HepG2 (cell line): ENCODE results near the gene POLR3K. TPM values are rescaled to one million over a fixed set of nuclear protein-coding genes. Genes with fewer than 3 reads are reported as not detected.

ENCODE experiments used
- ASH2L ChIP-seq: fragments of 300-600, 200-600 bp; sonication (generic); IDR thresholded peaks from 2 replicates; pipeline ENCODE4 v1.7.0; 2017; ENCODE audit warnings: low read depth, mild to moderate bottlenecking, moderate library complexity, mixed read lengths, low read length; ENCODE audit not compliant: insufficient read length
- ATF3 ChIP-seq: sonication (generic); formaldehyde crosslinking; IDR thresholded peaks from 2 replicates; pipeline ENCODE4 v1.4.0; 2020; ENCODE audit warnings: missing genetic modification reagents
- DNMT1 ChIP-seq: sonication (generic); formaldehyde crosslinking; IDR thresholded peaks from 2 replicates; pipeline ENCODE4 v1.5.1; 2020; ENCODE audit warnings: mild to moderate bottlenecking, missing genetic modification reagents
- EP300 ChIP-seq, 3 experiments: sonication (generic) in 1 of 3; formaldehyde crosslinking in 1 of 3; IDR thresholded peaks; 2 replicates each; pipeline versions ENCODE4 v1.5.1 to v1.6.1; 2011 to 2020; ENCODE audit warnings: low read depth in 2 of 3, low read length in 2 of 3, borderline replicate concordance in 1 of 3, improper control_type of control experiment in 1 of 3, mild to moderate bottlenecking in 1 of 3, missing genetic modification reagents in 1 of 3, moderate library complexity in 1 of 3
- GABPA ChIP-seq, 2 experiments: IDR thresholded peaks; 2 replicates each; pipeline ENCODE4 v1.6.1; 2011 to 2016; ENCODE audit warnings: low read depth in 2 of 2, low read length in 1 of 2, missing biosample characterization in 1 of 2, missing genetic modification characterization in 1 of 2
- IKZF5 ChIP-seq: IDR thresholded peaks from 2 replicates; pipeline ENCODE4 v1.6.1; 2018; ENCODE audit warnings: missing genetic modification reagents, mild to moderate bottlenecking, missing compliant biosample characterization
- NFKB2 ChIP-seq: sonication (generic); formaldehyde crosslinking; IDR thresholded peaks from 2 replicates; pipeline ENCODE4 v1.4.0; 2020; ENCODE audit warnings: missing genetic modification reagents, borderline replicate concordance
- NFKBIZ ChIP-seq: IDR thresholded peaks from 2 replicates; pipeline ENCODE4 v1.6.1; 2018; ENCODE audit warnings: missing genetic modification reagents, missing compliant biosample characterization
- RXRA ChIP-seq: sonication (generic); formaldehyde crosslinking; IDR thresholded peaks from 2 replicates; pipeline ENCODE4 v1.5.1; 2020; ENCODE audit warnings: missing genetic modification reagents
- STAT5B ChIP-seq: sonication (generic); formaldehyde crosslinking; IDR thresholded peaks from 2 replicates; pipeline ENCODE4 v1.4.0; 2020; ENCODE audit warnings: missing genetic modification reagents
- ZBTB21 ChIP-seq: sonication (generic); formaldehyde crosslinking; IDR thresholded peaks from 2 replicates; pipeline ENCODE4 v1.4.0; 2020; ENCODE audit warnings: missing genetic modification reagents
- ZBTB49 ChIP-seq: sonication (generic); formaldehyde crosslinking; IDR thresholded peaks from 2 replicates; pipeline ENCODE4 v1.4.0; 2020; ENCODE audit warnings: missing genetic modification reagents, borderline replicate concordance
- ZHX1 ChIP-seq: sonication (generic); formaldehyde crosslinking; IDR thresholded peaks from 2 replicates; pipeline ENCODE4 v1.8.1; 2022; ENCODE audit warnings: low read depth, mild to moderate bottlenecking, missing genetic modification reagents
- ZNF101 ChIP-seq: sonication (generic); formaldehyde crosslinking; IDR thresholded peaks from 2 replicates; pipeline ENCODE4 v1.4.0; 2020; ENCODE audit warnings: mild to moderate bottlenecking, low read depth, missing genetic modification reagents, borderline replicate concordance
- ZNF350 ChIP-seq: sonication (generic); formaldehyde crosslinking; IDR thresholded peaks from 2 replicates; pipeline ENCODE4 v1.4.0; 2020; ENCODE audit warnings: mild to moderate bottlenecking, low read depth, missing genetic modification reagents, borderline replicate concordance
- ZNF44 ChIP-seq: sonication (generic); formaldehyde crosslinking; IDR thresholded peaks from 2 replicates; pipeline ENCODE4 v1.5.1; 2020; ENCODE audit warnings: mild to moderate bottlenecking, missing genetic modification reagents
- ZNF737 ChIP-seq: sonication (generic); formaldehyde crosslinking; IDR thresholded peaks from 2 replicates; pipeline ENCODE4 v1.5.0; 2020; ENCODE audit warnings: missing genetic modification reagents, mild to moderate bottlenecking, borderline replicate concordance
- polyA plus RNA-seq, 8 experiments: library from polyadenylated mRNA; depleted of rRNA in 3 of 8; stranded (reverse) in 7 of 8; unstranded in 1 of 8; fragments of >200 nt; fragmentation: Illumina TruSeq in 4 of 8; extraction: Trizol in 4 of 8; gene quantifications; 2 replicates each; pipeline versions ENCODE4 v1.2.1 to v1.2.3, GENCODE V29; 2011 to 2016; ENCODE audit warnings: low read depth in 4 of 8, missing spikeins in 1 of 8, mixed read lengths in 1 of 8; ENCODE audit not compliant: insufficient read depth in 1 of 8
- total RNA-seq, 5 experiments: library from RNA; depleted of rRNA; stranded (reverse); fragments of >200 nt; fragmentation: Illumina TruSeq; extraction: Trizol; gene quantifications; 2 replicates each; pipeline ENCODE4 v1.2.3, GENCODE V29; 2016; ENCODE audit warnings: low read depth in 1 of 5

POLR3K gene
- total and polyA plus RNA-seq, 2 of the 13 experiments (the other 11 are each of a cell fraction or from before 2014, with no cell fraction given): 14.8 to 18.8 TPM

- TF ChIP-seq ZBTB49 (CRISPR knock-in tag): no peak
- no peak for TF ChIP-seq DNMT1 (CRISPR knock-in tag)
- no peak for TF ChIP-seq GABPA (IDR thresholded peaks at IDR 0.05; ENCODE audit: low read depth, low read length)
- TF ChIP-seq GABPA (CRISPR knock-in tag; IDR thresholded peaks at IDR 0.05; ENCODE audit: low read depth): peak; percentile 38; the same call in 1 of the 2 replicates
- no peak for TF ChIP-seq NFKBIZ (CRISPR knock-in tag)
- peak; percentile 28; the same call in 1 of the 2 replicates for TF ChIP-seq RXRA (CRISPR knock-in tag)
- TF ChIP-seq ZNF350 (CRISPR knock-in tag): peak; percentile 50; the same call in 1 of the 2 replicates
- TF ChIP-seq STAT5B (CRISPR knock-in tag): no peak
- no peak for TF ChIP-seq ZNF101 (CRISPR knock-in tag)
- no peak for TF ChIP-seq ZBTB21
- no peak for TF ChIP-seq EP300 (IDR thresholded peaks at IDR 0.05; ENCODE audit: low read depth in 2 of 2, low read length in 2 of 2)
- no peak for TF ChIP-seq EP300 (CRISPR knock-in tag; IDR thresholded peaks at IDR 0.05; ENCODE audit: borderline replicate concordance)
- TF ChIP-seq IKZF5 (CRISPR knock-in tag): no peak
- no peak for TF ChIP-seq ZNF44 (CRISPR knock-in tag)
- no peak for TF ChIP-seq NFKB2 (CRISPR knock-in tag)
- TF ChIP-seq ATF3: no peak
- no peak for TF ChIP-seq ZNF737 (CRISPR knock-in tag)
- TF ChIP-seq ZHX1: no peak
- TF ChIP-seq ASH2L: peak; percentile 30
Observed at GRCh38 chr16:71540-72401, 18.4 kb upstream of the POLR3K start (continued).
